ENCODE measurements around the gene OSBPL3.

OSBPL3 gene

DNA sequence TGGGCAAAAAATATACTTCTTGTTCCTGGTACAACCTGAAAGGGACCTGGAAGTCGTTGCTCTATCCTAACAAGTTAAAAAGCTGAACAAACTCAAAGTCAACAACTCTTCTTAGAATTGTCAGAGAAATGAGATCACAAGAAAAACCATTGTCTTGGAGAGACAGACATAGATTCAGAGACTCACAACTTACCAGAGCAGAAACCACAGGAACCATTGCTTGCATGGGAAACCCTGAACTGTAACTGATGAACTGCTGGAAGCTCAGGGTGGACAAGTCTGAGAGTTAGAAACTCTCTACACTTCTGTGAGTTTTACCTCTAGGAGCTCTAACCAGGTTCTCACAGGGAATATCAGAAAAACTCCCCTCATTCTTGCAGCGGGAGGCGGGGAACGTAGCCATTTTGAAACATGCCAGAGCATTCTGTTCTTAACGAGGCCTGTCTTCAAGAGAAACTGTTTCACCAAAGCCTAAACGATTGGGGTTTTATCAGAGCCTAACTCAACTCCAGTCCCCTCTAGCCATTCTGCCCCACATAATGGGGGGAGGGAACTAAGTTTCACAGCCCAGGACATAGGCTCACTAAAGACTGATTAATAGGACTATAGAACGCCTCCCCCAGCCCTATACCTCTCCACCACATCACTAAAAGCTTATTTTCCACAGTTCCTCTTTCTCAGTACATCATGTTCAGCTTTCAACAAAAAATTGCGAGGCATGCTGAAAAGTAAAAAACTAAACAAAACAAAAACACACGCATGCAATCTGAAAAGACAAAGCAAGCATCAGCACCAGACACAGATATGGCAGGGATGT lies 210.8 kb downstream of the OSBPL3 start:
- no peak for DNase-seq (ENCODE audit: low read depth in 3 of 3, low spot score in 1 of 3)

- DNase-seq (ENCODE audit: low read depth in 3 of 3, low spot score in 1 of 3) = no peak
Observed at GRCh38 chr7:24767878-24768569, 212.0 kb downstream of the OSBPL3 start.

GRCh38 chr7:24764972-24765744 lies 214.8 kb downstream of the OSBPL3 start:
- no peak for DNase-seq (ENCODE audit: low read depth in 3 of 3, low spot score in 1 of 3)

GRCh38 chr7:24764011-24764410 lies 216.0 kb downstream of the OSBPL3 start:
- DNase-seq (ENCODE audit: low read depth in 3 of 3, low spot score in 1 of 3) = no peak

GRCh38 chr7:24763303-24763901 lies 216.6 kb downstream of the OSBPL3 start:
- DNase-seq (ENCODE audit: low read depth in 3 of 3, low spot score in 1 of 3) = no peak

DNA sequence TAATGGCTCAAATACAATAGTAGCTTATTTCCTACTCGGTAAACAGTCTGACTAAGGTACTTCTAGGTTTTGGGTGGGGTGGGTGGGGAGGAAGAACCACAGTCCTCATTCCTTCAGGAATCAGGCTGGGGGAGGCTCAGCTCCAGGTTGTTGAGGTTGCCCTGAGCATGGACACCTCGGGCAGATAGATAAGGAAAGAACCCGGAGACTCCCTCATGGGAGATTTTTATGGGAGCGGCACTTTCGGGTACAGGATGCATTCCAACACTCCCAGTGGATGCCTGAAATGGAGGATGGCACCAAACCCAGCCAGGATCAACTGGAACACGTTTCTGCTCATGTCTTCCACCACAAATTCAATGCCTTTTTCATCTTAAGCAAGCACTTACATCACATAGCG lies 217.2 kb downstream of the OSBPL3 start:
- DNase-seq (ENCODE audit: low read depth in 3 of 3, low spot score in 1 of 3) = no peak

DNA sequence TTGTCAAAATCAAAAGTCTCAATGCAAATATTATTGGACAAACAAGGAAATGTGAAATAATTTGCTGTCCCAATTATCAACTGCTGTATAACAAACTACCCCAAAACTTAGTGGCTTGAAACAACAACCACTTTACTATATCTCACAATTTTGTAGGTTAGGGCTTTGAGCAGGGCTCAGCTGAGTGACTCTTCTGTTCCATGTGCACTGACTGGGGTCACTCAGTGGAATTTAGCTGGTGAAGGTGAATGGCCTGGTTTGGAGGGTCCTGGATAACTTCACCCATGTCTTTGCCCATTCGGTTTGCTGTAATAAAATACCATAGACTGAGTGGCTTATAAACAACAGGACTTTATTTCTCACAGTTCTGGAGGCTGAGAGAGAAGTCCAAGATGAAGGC lies 219.0 kb downstream of the OSBPL3 start:
- DNase-seq (ENCODE audit: low read depth in 3 of 3, low spot score in 1 of 3) = no peak

- peak in 1 of 3 donors; percentile 35 for DNase-seq (ENCODE audit: low read depth in 3 of 3, low spot score in 1 of 3)
Observed at GRCh38 chr7:24757353-24758275, 222.4 kb downstream of the OSBPL3 start, which contains the start of gene GSDME. Gene GSDME, minus strand, starts transcription at chr7:24757464. Its CDS starts 7,690 bp downstream, at chr7:24749774.

DNA sequence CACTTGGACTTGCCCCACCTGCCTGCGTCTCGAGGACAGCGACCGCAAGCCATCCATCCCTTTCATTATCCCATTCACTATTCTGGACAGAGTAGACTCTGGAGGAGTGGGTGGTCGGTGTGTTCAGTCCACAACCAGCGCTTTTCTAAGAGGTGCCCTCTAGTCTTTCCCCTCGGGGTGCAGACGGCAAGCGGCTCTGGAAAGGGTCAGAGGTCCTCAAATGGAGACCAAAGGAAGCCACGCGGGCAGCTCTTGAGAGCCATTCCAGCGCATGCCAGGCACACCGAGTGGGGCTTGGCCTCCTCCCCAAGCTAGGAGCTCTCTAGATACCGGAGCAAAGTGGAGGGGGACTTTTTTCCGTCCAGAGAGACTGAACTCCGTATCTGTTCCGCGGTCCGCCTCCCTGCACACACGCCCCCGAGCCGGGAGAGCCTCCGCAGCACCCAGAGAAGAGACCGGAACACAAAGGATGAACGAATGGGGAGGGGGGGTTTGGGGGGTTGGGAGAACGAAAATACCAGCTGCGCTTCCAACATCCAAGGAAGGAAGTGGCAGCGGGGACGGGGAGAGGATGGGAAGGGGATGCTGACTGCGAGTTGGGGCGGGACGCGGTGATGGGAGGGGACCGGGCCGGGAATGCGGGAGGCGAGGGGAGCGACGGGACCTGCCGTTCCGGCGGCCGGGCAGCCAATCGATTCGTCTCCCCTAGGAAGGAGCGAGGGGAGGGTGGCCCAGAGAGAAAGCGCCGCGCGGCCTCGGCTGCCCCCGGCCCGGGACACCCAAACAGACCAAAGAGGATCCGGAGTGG lies 223.2 kb downstream of the OSBPL3 start:
- DNase-seq (ENCODE audit: low read depth in 3 of 3, low spot score in 1 of 3) = no peak

DNA sequence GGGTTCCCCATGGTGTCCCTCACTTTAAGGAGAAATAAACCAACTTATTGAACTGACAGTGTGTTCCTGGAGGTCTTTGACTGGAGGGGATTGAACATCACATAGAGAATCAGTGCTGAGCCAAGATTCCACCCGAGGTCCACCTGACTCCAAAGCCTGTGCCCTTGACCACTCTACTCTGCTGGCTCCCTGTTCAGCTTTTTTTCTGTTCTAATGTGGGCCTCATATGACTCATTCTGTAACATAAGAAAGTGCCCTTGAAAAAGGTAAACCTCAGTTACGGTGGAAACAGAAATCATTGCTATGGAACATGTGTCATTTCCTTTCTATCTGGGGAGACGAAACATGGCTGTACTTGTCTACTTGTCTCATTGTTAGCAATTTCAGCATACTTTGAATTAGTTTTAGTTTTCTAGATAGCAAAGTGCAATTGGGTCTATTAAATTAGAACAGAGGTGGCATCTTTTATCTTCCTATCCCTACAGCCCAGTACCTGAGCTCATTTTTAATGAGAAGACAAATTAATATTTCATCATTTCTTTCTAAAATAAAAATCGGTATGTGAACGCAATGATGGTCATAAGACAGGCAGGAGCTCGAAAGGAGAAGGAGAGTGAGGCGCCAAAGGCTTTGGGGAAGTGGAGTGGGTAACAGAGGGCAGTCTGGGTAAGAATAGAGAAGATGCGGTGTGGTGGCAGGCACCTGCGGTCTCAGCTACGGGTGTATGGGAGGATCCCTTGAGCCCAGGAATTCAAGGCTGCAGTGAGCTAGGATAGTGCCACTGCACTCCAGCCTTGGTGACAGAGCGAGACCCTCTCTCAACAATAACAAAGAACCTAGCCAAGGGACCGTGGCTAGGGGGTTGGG lies 224.2 kb downstream of the OSBPL3 start:
- DNase-seq (ENCODE audit: low read depth in 3 of 3, low spot score in 1 of 3) = no peak

DNA sequence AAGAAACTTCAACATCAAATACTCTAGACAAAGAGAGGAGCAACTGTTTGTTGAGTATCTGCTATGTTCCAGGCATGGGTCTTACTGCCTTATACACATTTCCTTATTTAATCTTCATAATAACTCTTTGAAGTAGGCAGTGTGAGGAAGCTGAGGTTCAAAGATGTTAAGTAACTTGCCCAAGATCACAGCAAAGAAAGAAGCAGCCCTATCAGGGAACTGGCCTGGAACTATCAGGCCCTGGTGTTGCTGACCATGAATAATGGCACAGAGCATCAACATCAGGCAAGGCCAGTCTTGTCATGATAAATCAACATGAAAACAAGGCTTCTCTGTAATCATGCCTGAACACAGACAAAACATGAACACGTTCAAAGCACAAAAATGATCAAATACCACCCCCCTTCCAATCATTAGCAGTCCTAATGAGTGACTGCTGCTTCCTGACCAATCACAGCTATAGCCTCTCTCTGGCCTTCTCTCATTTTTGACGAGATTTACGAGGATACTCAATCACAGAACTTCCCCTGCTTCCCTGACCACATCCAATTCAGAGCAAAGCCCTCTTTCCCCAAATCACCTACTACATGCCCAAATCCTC lies 225.0 kb downstream of the OSBPL3 start:
- no peak for DNase-seq (ENCODE audit: low read depth in 3 of 3, low spot score in 1 of 3)

GRCh38 chr7:24752073-24752800 lies 227.7 kb downstream of the OSBPL3 start:
- no peak for DNase-seq (ENCODE audit: low read depth in 3 of 3, low spot score in 1 of 3)

- no peak for DNase-seq (ENCODE audit: low read depth in 3 of 3, low spot score in 1 of 3)
Observed at GRCh38 chr7:24751484-24751883, 228.5 kb downstream of the OSBPL3 start.

DNA sequence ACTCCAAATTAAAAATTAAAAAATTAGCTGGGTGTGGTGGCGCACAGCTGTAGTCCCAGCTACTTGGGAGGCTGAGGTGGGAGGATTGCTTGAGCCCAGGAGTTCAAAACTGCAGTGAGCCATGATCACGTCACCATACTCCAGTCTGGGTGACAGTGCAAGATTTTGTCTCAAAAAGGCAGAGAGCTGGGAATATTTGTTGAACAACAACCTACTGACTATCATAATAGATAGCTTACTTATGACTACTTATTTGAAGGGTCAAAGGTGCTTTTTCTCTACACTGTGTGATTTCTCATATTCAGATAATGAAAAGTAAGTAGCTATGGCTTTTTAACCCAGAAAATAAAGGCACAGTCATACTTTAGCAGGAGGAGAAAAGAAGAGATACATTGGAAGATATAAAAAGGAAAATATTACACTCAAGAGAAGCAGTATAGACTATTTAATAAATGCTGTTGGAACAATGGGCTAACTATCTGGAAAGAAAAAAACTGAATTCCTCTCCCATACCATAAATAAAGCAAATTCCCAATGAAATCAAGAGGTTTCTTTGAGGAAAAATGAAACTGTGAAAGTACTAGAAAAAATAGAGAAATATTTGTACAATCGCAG lies 229.4 kb downstream of the OSBPL3 start:
- DNase-seq (ENCODE audit: low read depth in 3 of 3, low spot score in 1 of 3) = no peak

DNA sequence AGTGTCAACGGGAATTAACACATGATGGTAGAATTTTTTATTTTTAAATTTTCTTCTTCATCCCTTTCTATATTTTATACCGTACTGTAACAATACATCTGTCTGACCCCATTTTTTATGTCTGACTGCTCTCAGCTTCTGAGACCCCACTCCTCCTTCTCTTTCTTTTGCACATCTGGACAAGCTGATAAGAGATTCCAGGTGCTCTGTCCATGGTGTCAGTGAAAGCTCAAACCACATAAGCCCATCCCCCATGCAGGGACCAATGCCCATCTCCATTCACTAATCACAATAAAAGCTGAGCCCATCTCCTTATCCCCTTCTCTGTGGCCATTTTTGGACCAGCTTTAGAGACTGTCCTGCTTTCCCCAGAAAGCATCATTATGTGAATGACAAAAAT lies 231.5 kb downstream of the OSBPL3 start:
- no peak for DNase-seq (ENCODE audit: low read depth in 3 of 3, low spot score in 1 of 3)

Data from stimulated activated CD4-positive, alpha-beta T cell treated with anti-CD3 and anti-CD28 coated beads, TNF-alpha, amount 100 ng/mL, for 1 hour (primary cell).